Measurements from ENCODE around the gene MAP3K2. TPM values are rescaled to one million over a fixed set of nuclear protein-coding genes. Genes with fewer than 3 reads are reported as not detected.
A peak's percentile ranks its signal among the peaks of the same experiment; 100 is the strongest.

The MAP3K2 gene
- 10 to 100 TPM; 22.0 to 46.2 TPM for total RNA-seq
- polyA plus RNA-seq = 10 to 100 TPM in 1 of 2 donors, 1 to 10 TPM in 1; 5.9 to 12.1 TPM

DNA sequence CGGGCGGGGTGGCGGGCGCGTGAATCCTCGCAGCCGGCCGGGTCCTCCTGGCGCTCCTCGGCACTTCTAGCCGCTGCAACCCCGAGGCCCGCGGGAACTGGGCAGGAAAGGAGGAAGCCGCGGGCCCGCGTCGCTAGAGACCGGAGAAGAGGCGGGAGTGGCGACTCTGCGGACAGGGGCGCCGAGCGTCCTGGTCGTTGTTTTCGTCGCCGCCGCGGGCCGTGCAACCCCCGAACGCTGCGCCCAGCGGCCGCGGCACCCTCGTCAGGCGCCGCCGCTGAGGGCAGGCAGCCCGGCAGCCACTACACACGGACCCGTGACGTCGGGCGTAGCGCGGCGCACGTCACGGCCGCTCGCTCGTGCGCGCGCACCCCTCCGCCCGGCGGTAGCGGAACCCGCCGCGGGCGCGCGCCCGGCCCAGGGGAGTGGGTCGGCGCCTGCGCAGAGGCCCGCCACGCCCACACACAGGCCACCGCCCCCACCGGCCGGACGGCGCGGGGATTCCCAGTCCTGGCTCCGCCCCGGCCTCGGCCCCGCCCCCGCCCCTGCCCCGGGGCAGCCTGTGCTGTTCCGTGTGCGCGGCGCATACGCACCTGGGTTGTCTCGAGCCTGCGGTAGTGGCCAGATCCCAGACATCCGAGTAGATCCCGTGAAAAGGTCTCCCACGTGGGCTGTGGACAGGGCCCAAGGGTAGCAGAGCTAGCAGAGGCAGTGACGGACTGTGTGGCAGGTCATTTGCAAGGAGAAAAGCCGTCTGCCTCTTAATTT lies at the start of gene MAP3K2:
MAP3K2 (minus strand) TSS at position 321 of the 768 bp plus-strand sequence. CDS start 44,846 bp downstream, outside the sequence.
- Histone ChIP-seq H3K27ac (ENCODE audit: low read depth in 1 of 2, low read length in 2 of 2) (peak within 1 kb of the TSS; percentile 99 to 100), H3K4me3 (ENCODE audit: low read depth in 1 of 3, low read length in 3 of 3) (peak within 1 kb of the TSS; percentile 63 to 93 (median 71)), H3K9me3 (ENCODE audit: control insufficient read depth in 4 of 4, low read length in 3 of 4) (no peaks in the 10 kb centered on the region), H3K4me1 (ENCODE audit: control insufficient read depth in 4 of 4, insufficient read depth in 4 of 4, low read length in 3 of 4) (peaks cover 6 to 29% (median 15%) of the 10 kb centered on the region in 4 donors), H3K36me3 (ENCODE audit: control insufficient read depth in 4 of 4, insufficient read depth in 3 of 4, low read depth in 1 of 4, low read length in 3 of 4) (peaks cover 0 to under 1% (median 0%) of the 10 kb centered on the region in 4 donors), H3K27me3 (ENCODE audit: control insufficient read depth in 4 of 4, insufficient read depth in 4 of 4, low read length in 3 of 4) (no peaks in the 10 kb centered on the region), H3K9ac (ENCODE audit: low read depth in 1 of 2, low read length in 2 of 2) (peak within 1 kb of the TSS; percentile 92 to 93)
- peak in 1 of 2 donors; percentile 14 for TF ChIP-seq HNF4A (conservative IDR thresholded peaks at IDR 0.05)
- peak in 1 of 2 donors; percentile 37 for TF ChIP-seq RAD21 (IDR thresholded peaks at IDR 0.05)
- peak; percentile 14 to 25 for TF ChIP-seq RXRA (IDR thresholded peaks at IDR 0.05)
- peak; percentile 30 for TF ChIP-seq ZBTB33 (IDR thresholded peaks at IDR 0.05)
- no peak for TF ChIP-seq FOXA1 (IDR thresholded peaks at IDR 0.05)
- TF ChIP-seq TAF1 (conservative IDR thresholded peaks at IDR 0.05) = peak; percentile 51
- TF ChIP-seq, protein P1, sequence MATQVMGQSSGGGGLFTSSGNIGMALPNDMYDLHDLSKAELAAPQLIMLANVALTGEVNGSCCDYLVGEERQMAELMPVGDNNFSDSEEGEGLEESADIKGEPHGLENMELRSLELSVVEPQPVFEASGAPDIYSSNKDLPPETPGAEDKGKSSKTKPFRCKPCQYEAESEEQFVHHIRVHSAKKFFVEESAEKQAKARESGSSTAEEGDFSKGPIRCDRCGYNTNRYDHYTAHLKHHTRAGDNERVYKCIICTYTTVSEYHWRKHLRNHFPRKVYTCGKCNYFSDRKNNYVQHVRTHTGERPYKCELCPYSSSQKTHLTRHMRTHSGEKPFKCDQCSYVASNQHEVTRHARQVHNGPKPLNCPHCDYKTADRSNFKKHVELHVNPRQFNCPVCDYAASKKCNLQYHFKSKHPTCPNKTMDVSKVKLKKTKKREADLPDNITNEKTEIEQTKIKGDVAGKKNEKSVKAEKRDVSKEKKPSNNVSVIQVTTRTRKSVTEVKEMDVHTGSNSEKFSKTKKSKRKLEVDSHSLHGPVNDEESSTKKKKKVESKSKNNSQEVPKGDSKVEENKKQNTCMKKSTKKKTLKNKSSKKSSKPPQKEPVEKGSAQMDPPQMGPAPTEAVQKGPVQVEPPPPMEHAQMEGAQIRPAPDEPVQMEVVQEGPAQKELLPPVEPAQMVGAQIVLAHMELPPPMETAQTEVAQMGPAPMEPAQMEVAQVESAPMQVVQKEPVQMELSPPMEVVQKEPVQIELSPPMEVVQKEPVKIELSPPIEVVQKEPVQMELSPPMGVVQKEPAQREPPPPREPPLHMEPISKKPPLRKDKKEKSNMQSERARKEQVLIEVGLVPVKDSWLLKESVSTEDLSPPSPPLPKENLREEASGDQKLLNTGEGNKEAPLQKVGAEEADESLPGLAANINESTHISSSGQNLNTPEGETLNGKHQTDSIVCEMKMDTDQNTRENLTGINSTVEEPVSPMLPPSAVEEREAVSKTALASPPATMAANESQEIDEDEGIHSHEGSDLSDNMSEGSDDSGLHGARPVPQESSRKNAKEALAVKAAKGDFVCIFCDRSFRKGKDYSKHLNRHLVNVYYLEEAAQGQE (IDR thresholded peaks at IDR 0.05) = peak; percentile 61
- no peak for TF ChIP-seq JUND (IDR thresholded peaks at IDR 0.05)
- TF ChIP-seq GABPA (IDR thresholded peaks at IDR 0.05 in 1 of 2, conservative IDR thresholded peaks at IDR 0.05 in 1 of 2) = no peak
- peak; percentile 44 for TF ChIP-seq SP1 (IDR thresholded peaks at IDR 0.05)
- under 1% methylated on average over 100 of the region's 100 CpGs for WGBS
- DNase-seq (ENCODE audit: low spot score) = peak; percentile 97

DNA sequence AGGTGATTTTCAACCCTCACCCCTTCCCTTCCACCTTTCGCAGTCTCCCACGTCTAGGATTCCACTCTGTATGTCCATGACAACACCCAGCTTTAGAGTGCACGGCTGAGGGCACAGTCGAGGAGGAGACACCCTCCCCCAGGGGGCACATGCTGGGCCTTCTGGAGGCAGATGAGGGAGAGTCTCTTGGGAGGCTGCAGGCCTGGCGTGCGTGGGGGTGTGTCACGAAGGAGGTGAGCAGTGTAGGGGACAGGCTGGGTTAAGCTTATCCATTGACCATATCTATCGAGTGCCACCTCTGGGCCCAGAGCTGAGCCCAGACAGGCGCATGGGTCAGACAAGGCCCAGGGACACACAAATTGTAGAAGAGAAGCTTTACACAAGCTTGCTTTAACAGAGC lies 49.3 kb upstream of the MAP3K2 start:
- Histone ChIP-seq H3K27ac (ENCODE audit: low read depth in 1 of 2, low read length in 2 of 2) (no peak overlapping the region), H3K9me3 (ENCODE audit: control insufficient read depth in 4 of 4, low read length in 3 of 4) (peaks cover 0 to 2% (median 0%) of the 10 kb centered on the region in 4 donors), H3K4me1 (ENCODE audit: control insufficient read depth in 4 of 4, insufficient read depth in 4 of 4, low read length in 3 of 4) (peaks cover 14 to 36% (median 16%) of the 10 kb centered on the region in 4 donors), H3K36me3 (ENCODE audit: control insufficient read depth in 4 of 4, insufficient read depth in 3 of 4, low read depth in 1 of 4, low read length in 3 of 4) (no peaks in the 10 kb centered on the region), H3K27me3 (ENCODE audit: control insufficient read depth in 4 of 4, insufficient read depth in 4 of 4, low read length in 3 of 4) (no peaks in the 10 kb centered on the region), H3K9ac (ENCODE audit: low read depth in 1 of 2, low read length in 2 of 2) (no peak overlapping the region), H3K4me3 (ENCODE audit: low read depth in 1 of 3, low read length in 3 of 3) (no peak overlapping the region)
- no peak for TF ChIP-seq FOXA1 (IDR thresholded peaks at IDR 0.05)
- no peak for TF ChIP-seq SP1 (IDR thresholded peaks at IDR 0.05)
- no peak for TF ChIP-seq ZBTB33 (IDR thresholded peaks at IDR 0.05)
- TF ChIP-seq, protein P2, sequence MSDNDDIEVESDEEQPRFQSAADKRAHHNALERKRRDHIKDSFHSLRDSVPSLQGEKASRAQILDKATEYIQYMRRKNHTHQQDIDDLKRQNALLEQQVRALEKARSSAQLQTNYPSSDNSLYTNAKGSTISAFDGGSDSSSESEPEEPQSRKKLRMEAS (IDR thresholded peaks at IDR 0.05) = no peak
- TF ChIP-seq YY1 (IDR thresholded peaks at IDR 0.05) = no peak
- no peak for TF ChIP-seq CTCF (IDR thresholded peaks at IDR 0.05; ENCODE audit: low read depth, low read length, missing input control)
- TF ChIP-seq FOXA2 (IDR thresholded peaks at IDR 0.05) = no peak
- no peak for TF ChIP-seq TAF1 (conservative IDR thresholded peaks at IDR 0.05)
- 96% methylated on average over 9 of the region's 9 CpGs for WGBS
- DNase-seq (ENCODE audit: low spot score) = no peak

Data from liver (tissue), 9 donors.